Astrocyte of the hippocampus (primary cell): ENCODE measurements around the gene LRRC14B.
A peak's percentile ranks its signal among the peaks of the same experiment; 100 is the strongest.

Source experiments
- DNase-seq: peaks from one replicate; pipeline ENCODE4 v3.0.0; 2011; ENCODE audit warnings: low read depth, low spot score

Gene LRRC14B

GRCh38 chr5:174291-174600 lies 17.0 kb upstream of the LRRC14B start:
- no peak for DNase-seq

- no peak for DNase-seq
Measured at GRCh38 chr5:174876-175465, 16.3 kb upstream of the LRRC14B start.

DNA sequence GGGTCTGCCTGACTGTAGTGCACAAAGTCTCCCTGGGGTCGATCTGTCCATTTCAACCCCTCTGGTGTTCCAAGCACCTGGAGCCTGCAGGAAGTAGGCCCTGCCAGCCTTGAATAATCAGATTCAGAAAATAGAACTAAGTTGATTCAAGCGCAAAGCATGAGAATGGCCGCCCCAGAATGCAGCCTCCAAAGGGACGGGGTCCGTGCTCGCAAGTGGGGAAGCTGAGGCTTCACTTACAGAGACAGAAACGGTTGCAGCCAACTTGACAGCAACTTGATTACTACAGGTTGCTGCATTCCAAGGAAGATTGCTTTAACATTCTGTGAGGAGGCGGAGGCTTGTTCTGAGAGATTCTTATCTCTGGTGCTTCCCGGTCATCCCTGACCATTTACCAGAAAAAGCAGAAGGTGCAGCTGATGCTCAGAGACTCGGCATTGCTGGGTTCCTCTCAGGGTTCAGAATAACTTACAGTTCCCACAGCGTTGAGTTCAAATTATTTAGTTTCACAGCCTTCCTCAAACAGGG lies 14.9 kb upstream of the LRRC14B start:
- DNase-seq: no peak

DNA sequence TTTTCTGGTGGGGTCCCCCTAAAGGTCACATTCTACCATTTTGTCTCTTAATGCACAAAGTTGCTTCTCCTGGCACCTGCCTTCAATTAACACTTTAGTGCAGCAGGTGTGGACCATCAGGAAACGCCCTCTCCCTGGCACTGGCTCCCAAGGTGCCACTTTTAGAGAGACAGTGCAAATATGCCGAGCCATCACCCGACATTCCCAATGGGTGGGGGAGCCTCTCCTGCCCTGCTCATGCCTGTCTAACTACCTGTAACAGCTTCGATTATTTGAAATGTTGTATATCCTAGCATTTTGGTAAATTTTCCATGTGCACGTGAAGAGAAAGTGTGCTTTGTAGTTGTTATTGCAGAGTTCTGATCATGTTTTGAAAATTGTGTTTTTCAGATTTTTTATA lies 13.2 kb upstream of the LRRC14B start:
- no peak for DNase-seq

- DNase-seq: no peak
Measured at GRCh38 chr5:179401-179800, 11.9 kb upstream of the LRRC14B start.

GRCh38 chr5:180286-180918 lies 10.9 kb upstream of the LRRC14B start:
- DNase-seq: no peak

DNA sequence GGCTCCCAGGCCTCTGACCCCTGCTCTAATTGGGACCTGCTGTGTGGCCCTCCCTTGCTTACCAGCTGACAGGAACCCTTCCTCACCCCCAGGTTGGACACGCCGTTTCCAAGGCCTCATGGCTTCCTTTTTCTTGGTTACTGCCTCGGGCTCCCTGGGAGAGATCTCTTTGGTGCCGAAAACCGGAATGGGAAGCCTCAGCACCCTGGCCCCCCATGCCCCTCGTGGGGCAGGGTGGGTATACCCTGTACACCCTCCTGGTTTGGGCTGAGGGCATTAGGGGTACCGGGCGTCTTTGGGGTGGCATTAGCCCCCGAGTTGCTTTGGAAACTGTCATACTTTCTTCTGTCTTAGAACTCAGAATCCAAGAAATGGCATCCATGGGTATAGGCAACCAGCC lies 10.1 kb upstream of the LRRC14B start:
- DNase-seq: no peak

DNA sequence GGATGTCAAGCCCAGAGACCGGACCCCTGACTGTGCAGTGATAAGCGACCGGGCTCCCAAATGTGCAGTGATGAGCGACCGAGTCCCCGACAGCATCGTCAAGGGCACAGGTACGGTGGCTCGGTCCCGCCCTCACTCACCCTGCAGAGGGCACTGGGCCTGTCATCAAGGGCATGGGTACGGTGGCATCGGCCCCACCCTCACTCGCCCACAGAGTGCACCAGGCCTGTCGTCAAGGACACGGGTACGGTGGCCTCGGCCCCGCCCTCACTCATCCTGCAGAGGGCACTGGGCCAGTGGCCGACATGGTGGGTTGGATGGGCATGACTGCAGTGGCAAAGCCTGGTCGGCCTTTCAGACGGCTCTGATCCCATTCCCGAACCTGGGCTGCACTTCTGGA lies 9.7 kb upstream of the LRRC14B start:
- DNase-seq: no peak

GRCh38 chr5:182126-182525 lies 9.2 kb upstream of the LRRC14B start:
- DNase-seq: no peak

DNA sequence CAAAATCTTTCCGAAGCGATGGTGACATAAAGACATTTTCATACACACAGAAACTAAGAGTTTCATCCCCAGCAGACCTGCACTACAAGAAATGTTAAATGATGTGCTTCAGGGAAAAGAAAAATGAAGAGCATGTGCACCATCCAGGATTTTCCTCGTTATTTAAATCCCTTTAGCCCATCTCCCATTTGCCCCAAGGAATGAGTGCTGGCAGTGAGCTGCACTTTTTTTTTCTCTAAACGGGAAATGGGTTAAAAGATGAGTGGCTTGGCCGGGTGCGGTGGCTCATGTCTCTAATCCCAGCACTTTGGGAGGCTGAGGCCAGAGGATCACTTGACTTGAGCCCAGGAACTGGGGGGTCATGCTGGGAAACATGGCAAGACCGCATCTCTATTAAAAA lies 6.8 kb upstream of the LRRC14B start:
- DNase-seq: no peak

- no peak for DNase-seq
Measured at GRCh38 chr5:185095-186070, 5.9 kb upstream of the LRRC14B start.

- DNase-seq: no peak
Measured at GRCh38 chr5:186091-187041, 4.9 kb upstream of the LRRC14B start.

DNA sequence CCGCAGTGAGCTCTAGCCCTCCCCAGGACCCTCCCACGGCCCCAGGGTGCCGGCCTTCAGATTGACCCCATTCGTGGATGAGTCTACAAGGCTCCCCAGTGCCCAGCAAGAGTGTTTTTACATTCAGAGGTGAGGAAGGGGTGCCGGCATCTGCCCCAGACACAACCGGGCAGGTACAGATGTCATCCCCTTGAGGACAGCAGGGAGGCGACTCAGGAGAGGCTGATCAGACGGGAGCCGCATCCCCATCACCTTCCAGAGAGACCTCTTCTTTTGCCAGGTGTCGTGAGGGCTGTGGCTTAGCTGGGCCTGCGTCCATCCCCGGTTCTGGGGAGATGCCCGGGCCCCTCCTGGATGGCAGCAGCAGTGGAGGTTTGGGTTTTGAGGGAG lies 4.3 kb upstream of the LRRC14B start:
- no peak for DNase-seq

DNA sequence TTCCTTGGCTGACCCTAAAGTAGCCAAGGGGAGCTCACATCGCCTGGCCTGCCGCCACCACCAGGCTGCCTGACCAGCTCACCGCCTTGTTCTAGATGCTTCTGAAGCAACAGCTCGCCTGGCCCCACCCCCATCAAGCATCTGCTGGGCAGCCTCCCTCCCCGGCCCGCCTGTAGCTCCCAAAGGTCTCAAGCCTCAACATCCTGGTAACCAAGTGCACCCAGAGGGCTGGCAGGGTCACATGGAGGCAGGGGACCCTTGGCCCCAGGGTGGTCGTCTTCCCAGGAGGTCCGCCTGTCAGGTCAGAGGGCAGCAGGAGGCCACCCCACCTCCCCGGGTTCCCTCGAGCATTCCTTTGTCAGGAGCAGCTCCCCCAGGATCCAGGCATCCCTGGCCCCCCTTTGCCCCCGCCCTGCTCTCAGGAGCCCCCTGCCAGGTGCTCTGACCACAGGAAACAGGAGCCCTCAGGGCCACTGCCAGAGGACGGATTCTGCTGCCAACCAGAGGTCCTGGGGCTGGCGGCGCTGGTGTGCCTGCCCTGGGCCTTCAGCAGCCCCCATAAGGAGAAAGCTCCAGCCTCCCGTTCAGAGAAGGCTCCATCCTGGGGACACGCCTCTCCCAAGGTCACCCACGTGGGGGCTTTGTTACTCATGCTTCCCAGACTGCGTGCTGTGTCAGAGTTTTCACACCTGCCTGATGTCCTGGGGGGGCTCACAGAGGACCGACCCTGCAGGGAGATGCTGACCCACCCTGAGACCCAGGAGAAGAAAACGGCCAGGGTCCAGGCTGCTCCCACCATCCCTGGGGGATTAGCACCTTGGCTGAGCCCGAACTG lies 3.5 kb upstream of the LRRC14B start:
- DNase-seq: no peak

GRCh38 chr5:188488-189481 lies 2.5 kb upstream of the LRRC14B start:
- peak; percentile 94 for DNase-seq

DNA sequence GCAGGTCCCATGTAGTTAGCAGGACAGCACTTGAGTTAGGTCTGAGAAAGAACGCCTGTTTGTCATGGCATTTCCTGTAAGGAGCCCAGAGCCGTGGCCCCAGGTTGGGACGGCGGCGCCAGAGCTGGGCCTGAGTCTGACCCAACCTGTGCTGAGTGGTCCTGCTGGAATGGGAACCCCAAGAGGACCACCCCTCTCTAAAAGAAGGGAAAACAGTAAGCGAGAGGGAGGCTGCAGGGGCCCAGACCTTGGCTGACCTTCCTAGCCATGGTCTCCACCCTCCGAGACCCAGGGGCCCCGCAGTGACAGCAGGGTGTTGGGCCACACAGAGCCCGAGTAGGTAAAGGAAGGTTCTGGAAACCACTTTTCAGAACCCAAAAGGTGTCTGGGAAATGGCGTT lies 1.8 kb upstream of the LRRC14B start:
- no peak for DNase-seq

DNA sequence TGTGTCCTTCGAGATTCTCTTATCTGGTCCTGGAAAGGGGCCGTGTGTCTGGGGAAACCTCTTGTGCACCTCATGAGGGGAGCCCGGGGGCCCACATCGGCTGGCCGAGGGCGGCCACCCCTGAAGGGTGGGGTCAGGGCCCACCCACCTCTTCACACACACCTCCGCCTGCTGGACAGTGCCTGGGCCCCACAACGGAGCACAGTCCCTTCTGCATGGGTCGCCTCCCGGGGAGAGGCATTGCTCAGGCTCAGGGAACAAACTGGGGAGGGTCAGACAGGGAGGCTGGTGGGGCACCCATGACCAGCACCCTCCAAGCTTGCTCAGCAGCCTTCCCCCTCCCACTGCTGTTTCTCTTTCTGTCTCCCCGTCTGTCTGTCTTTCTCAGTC lies 1.3 kb upstream of the LRRC14B start:
- no peak for DNase-seq

DNA sequence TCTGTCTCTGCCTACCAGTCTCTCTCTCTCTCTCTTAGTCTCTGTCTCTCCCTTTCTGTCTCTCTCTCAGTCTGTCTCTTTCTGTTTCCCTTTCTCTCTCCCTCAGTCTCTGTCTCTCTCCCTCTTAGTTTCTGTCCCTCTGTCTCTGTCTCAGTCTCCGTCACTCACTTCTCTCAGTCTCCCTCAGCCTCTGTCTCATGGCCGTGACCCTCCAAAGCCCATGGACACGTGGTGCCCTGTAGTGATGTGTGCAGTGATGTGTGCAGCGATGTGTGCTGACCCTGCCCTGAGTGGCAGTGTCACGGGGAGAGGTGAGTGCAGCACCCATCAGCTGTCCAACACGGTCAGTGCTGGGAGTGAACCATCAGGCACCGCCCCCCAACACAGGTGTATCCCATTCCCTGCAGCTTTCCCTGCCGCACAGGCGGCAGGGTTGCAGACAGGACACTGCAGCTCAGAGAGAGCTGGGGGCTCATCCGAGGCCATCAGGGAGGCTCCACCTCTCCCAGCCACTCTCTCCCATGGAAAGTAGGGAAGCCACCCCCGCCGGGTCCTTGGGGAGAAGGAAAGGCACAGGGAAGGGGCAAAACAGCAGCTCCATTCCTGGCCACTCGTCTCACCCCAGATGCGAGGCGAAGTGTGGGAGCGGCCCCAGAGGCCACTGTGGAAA lies 794 bp upstream of the LRRC14B start:
- no peak for DNase-seq
